Measurements from ENCODE around the gene NRXN3.

DNA sequence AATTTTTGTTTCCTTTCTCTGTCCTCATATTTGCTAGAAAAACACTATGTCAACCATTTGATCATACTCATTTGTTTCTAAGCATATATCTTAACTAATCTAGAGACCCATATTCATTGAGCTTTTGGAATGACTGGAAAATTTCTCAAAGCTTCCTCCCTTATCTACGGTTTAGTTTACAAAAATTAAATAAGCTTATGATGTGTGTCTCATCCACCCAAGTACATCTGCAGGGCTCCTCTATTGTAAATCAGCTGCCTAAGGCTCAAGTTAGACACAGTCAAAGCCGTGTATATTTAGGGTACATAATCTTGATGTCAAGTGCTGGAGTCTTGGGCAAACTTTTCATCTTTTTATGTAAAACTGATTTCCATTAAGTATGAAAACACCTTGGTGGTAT lies 1670.7 kb downstream of the NRXN3 start:
- TF ChIP-seq CTCF (IDR thresholded peaks at IDR 0.05; ENCODE audit: poor library complexity) (no peak), EZH2 (IDR thresholded peaks at IDR 0.05; ENCODE audit: borderline replicate concordance) (no peak)
